A673 (cell line): ENCODE results near the gene IQCN. TPM values are rescaled to one million over a fixed set of nuclear protein-coding genes. Genes with fewer than 3 reads are reported as not detected.
A peak's percentile ranks its signal among the peaks of the same experiment; 100 is the strongest.

ENCODE experiments used
- BruUV-seq: library from RNA; stranded (reverse); fragments of 400-500 nt; replicated peaks from 2 replicates; lab custom pipeline; 2021; lab: Mats Ljungman, UMichigan
- CTCF ChIA-PET: fragments of 300-600 bp; sonication (Branson Sonifier 250); formaldehyde crosslinking; loops from one replicate; lab custom pipeline; 2022; ENCODE audit warnings: antibody characterized with exemption; lab: Charles Lee
- POLR2A ChIA-PET: fragments of 300-600 bp; sonication (Branson Sonifier 250); formaldehyde crosslinking; loops from one replicate; lab custom pipeline; 2022; ENCODE audit warnings: antibody characterized with exemption; ENCODE audit not compliant: low non-redundant PET; lab: Charles Lee
- DNase-seq: peaks from one replicate; pipeline ENCODE4 v3.0.0-alpha.2; 2015; ENCODE audit warnings: low spot score
- H3K27ac ChIP-seq: fragments of 200-600 bp; sonication (generic); 2 replicates; pipeline ENCODE4 v1.5.1; 2016; ENCODE audit warnings: mixed run types, low read depth, mild to moderate bottlenecking, mixed read lengths, antibody characterized with exemption, low read length; ENCODE audit not compliant: poor library complexity, severe bottlenecking
- H3K27me3 ChIP-seq: fragments of 200-600 bp; sonication (generic); replicated peaks from 2 replicates; pipeline ENCODE4 v1.6.1; 2017; ENCODE audit warnings: mixed run types, low read depth, mild to moderate bottlenecking, mixed read lengths, antibody characterized with exemption, low read length; ENCODE audit not compliant: insufficient read depth, poor library complexity
- H3K36me3 ChIP-seq: fragments of 200-600 bp; sonication (generic); 2 replicates; pipeline ENCODE4 v1.6.1; 2016; ENCODE audit warnings: mixed run types, mild to moderate bottlenecking, mixed read lengths, antibody characterized with exemption, low read length; ENCODE audit not compliant: insufficient read depth, poor library complexity, severe bottlenecking
- H3K4me1 ChIP-seq: fragments of 200-600 bp; sonication (generic); 2 replicates; pipeline ENCODE4 v1.6.1; 2017; ENCODE audit warnings: mixed run types, mild to moderate bottlenecking, mixed read lengths, antibody characterized with exemption, low read length; ENCODE audit not compliant: insufficient read depth, poor library complexity, severe bottlenecking
- H3K4me3 ChIP-seq: fragments of 200-600 bp; sonication (generic); 2 replicates; pipeline ENCODE4 v1.5.1; 2016; ENCODE audit warnings: low read depth, mixed run types, mild to moderate bottlenecking, mixed read lengths, low read length; ENCODE audit not compliant: poor library complexity, severe bottlenecking
- H3K9me3 ChIP-seq: fragments of 200-600 bp; sonication (generic); 2 replicates; pipeline ENCODE4 v1.6.1; 2016; ENCODE audit warnings: mixed run types, low read depth, mild to moderate bottlenecking, mixed read lengths, antibody characterized with exemption, low read length; ENCODE audit not compliant: poor library complexity, severe bottlenecking
- EZH2 ChIP-seq: fragments of 200-600 bp; sonication (generic); IDR thresholded peaks from 2 replicates; pipeline ENCODE4 v1.6.1; 2017; ENCODE audit warnings: borderline replicate concordance, low read depth, mild to moderate bottlenecking, mixed read lengths, antibody characterized with exemption, low read length; ENCODE audit not compliant: poor library complexity, severe bottlenecking
- intact Hi-C: fragments of 100-400 bp; cut with micrococcal nuclease; formaldehyde crosslinking; loops from one replicate; pipeline ENCODE4 v1.10.0; 2022; ENCODE audit not compliant: unreplicated experiment
- total RNA-seq: library from RNA; stranded (reverse); gene quantifications from 2 replicates; pipeline ENCODE4 v1.2.3, GENCODE V29; 2021
- TF ChIP-seq, protein P1 (sequence below): fragments of 300-800, 200-600 bp; sonication (generic); conservative IDR thresholded peaks from 2 replicates; pipeline ENCODE4 v1.5.1; 2017; ENCODE audit warnings: low read depth, mild to moderate bottlenecking, antibody characterized with exemption, low read length, moderate library complexity, mixed read lengths

Gene IQCN
- total RNA-seq, 1 experiment from 2014 or later = 10.2 TPM

DNA sequence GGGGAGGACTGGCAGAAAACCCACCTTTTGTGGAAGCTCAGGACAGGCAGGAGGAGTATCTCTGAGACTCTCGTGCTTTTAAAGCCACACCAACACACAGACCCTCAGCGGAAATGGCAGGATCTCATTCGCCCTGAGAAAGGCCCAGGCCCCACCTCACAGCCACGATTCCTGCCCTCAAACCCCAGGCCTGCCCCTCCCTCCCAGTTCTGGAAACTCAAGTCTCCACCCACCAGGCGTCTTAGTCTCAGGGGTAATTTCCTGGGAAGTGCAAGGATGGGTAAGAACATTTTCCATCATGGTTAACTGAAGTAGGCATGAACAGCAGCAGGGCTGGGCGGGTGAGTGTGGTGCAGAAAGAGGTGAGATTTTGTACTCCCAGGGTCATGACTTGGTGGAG lies 40.1 kb downstream of the IQCN start:
- no peak for DNase-seq
- intact Hi-C loops = no loop called here
- TF ChIP-seq EZH2 = no peak
- TF ChIP-seq, protein P1, sequence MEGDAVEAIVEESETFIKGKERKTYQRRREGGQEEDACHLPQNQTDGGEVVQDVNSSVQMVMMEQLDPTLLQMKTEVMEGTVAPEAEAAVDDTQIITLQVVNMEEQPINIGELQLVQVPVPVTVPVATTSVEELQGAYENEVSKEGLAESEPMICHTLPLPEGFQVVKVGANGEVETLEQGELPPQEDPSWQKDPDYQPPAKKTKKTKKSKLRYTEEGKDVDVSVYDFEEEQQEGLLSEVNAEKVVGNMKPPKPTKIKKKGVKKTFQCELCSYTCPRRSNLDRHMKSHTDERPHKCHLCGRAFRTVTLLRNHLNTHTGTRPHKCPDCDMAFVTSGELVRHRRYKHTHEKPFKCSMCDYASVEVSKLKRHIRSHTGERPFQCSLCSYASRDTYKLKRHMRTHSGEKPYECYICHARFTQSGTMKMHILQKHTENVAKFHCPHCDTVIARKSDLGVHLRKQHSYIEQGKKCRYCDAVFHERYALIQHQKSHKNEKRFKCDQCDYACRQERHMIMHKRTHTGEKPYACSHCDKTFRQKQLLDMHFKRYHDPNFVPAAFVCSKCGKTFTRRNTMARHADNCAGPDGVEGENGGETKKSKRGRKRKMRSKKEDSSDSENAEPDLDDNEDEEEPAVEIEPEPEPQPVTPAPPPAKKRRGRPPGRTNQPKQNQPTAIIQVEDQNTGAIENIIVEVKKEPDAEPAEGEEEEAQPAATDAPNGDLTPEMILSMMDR = no peak
- no TSS peak for BruUV-seq
- Histone ChIP-seq H3K4me3 (no peak overlapping the region), H3K27me3 (no peaks in the 10 kb centered on the region), H3K4me1 (peaks cover 15% of the 10 kb centered on the region), H3K9me3 (no peaks in the 10 kb centered on the region), H3K36me3 (no peaks in the 10 kb centered on the region), H3K27ac (no peak overlapping the region)
- CTCF ChIA-PET = no interaction called here
- POLR2A ChIA-PET = no interaction called here

DNA sequence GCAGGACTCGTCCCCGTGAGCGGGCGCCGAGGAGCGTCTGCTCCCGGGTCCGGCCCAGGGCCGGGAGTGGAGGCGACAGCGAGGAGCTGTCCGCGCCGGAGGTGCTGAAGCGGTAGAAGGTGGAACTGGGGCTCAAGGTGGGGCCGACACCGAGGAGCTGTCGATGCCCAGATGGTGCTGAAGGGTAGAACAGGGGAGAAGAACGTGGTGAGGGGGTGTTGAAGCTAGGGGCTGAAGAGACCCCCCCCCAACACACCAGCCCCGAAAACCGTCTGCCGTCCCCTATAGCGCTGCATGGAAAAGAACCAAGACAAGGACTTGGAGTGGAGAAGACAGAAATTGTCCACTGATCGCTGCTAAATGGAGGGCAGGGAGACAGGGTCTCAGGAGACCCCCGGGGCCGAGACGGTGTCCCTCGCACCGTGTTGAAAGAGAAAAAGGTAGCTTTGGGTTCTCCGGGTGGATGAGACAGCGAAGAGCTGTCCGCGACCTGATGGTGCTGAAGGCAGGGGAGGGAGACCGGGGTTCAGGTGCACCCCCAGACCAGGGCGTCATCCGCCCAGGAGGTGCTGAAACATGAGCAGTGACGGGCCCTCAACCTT lies 40.9 kb downstream of the IQCN start:
- Histone ChIP-seq H3K9me3 (no peaks in the 10 kb centered on the region), H3K27ac (no peak overlapping the region), H3K4me3 (no peak overlapping the region), H3K4me1 (peaks cover 15% of the 10 kb centered on the region), H3K27me3 (no peaks in the 10 kb centered on the region), H3K36me3 (no peaks in the 10 kb centered on the region)
- peak; percentile 72 for DNase-seq
- CTCF ChIA-PET = interaction anchor here (0.5 to 0.6 kb wide), 3 partner anchors 25 to 358 kb away, joined by 3 to 10 read pairs (median 4); no protein-coding TSS in a partner anchor
- TF ChIP-seq EZH2 = no peak
- TF ChIP-seq, protein P1 = no peak
- intact Hi-C loops = no loop called here
- BruUV-seq = no TSS peak
- POLR2A ChIA-PET = no interaction called here

DNA sequence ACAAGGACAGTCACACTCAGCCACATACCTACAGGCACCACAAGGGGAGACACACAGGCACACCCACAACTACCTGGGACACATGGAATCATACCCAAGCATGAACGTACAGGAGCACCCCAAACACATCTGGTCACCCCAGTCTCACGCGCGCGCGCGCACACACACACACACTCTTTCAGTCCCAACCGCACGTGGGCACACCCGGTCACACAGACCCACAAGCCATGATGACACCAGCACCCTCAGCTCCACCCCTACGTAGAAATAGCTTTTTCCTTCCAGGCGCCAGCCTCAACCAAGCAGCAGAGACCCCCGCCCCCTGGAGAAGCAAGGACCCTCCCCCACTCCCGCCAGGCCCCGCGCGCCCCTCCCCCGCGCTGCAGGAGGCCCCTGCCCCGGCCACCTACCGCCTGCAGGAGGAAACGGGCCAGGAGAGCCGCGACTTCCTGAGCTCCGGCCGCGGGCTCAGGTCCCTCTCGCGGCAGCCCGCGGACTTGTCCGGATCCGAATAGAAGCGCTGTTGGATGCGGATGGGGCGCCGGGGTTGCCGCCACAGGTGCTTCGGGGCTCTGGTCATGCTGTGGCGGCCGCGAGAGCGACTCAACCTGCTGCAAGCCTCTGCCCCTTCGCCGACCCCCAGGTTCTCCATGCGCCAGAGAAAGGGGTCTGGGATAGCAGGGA lies 41.6 kb downstream of the IQCN start:
- no peaks in the 10 kb centered on the region for H3K27me3 ChIP-seq
- no peaks in the 10 kb centered on the region for H3K9me3 ChIP-seq
- intact Hi-C loops = no loop called here
- CTCF ChIA-PET = interaction anchor here (0.6 kb wide), 1 partner anchor 40 kb away, joined by 4 read pairs; no protein-coding TSS in a partner anchor
- peaks cover 15% of the 10 kb centered on the region for H3K4me1 ChIP-seq
- no TSS peak for BruUV-seq
- TF ChIP-seq EZH2 = no peak
- TF ChIP-seq, protein P1 = no peak
- POLR2A ChIA-PET = interaction anchor here (0.7 kb wide), 1 partner anchor 263 kb away, joined by 4 read pairs; no protein-coding TSS in a partner anchor
- H3K36me3 ChIP-seq = no peaks in the 10 kb centered on the region
- no peak overlapping the region for H3K4me3 ChIP-seq
- no peak for DNase-seq
- no peak overlapping the region for H3K27ac ChIP-seq
